T-helper 2 cell (primary cell): Measurements from ENCODE around the gene UBE2E1.
"Not testable (repeated sequence)": the region's sequence is repeated elsewhere in the genome, so short reads cannot be mapped to it uniquely, and the experiment has no call there.

ENCODE experiments used
- DNase-seq, 5 experiments: peaks; one replicate each; pipeline versions ENCODE4 v3.0.0 to v3.0.0-alpha.2; 2012 to 2022

UBE2E1 gene

GRCh38 chr3:23859012-23859743, 53.4 kb downstream of the UBE2E1 start:
- DNase-seq, result no peak

DNA sequence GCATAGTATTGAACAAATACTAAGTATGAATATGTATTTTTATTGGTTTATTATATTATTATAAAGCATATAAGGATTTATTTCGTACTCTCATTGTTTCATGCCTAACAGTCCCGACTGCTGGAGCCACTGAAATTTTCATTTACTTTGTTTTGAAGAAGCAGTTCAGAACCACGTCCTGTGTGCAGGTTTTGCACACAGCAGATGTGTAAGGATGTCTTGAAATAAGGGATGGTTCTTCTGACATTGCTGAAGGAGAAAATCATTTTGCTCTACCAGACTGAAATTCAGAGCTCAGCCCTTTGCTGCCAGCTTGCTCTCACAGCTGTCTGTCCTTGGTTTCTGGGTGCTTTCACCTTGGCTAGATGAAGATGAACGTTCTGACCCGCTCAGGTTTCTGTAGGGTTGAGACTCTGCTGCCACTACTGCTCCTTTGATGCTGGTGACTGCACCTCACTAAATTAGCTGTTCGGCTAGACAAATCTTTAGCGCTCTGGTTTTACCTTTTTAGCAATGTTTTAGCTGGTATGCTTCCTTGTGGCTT, 54.2 kb downstream of the UBE2E1 start:
- peak in 1 of 5 experiments; percentile 26 for DNase-seq

DNA sequence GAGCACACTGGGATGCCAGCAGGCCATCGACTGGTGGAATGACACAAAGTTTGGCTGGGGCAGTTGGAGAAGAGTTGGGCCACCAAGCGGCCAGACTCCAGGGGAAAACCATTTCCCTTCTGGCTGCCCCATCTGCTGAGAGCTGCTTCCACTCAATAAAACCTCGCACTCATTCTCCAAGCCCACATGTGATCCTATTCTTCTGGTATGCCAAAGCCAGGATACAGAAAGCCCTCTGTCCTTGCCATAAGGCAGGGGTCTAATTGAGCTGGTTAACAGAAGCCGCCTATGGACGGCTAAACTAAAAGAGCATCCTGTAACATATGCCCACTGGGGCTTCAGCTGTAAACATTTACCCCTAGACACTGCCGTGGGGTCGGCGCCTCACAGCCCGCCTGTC, 55.9 kb downstream of the UBE2E1 start:
- DNase-seq, result no peak

GRCh38 chr3:23863060-23863459, 57.3 kb downstream of the UBE2E1 start:
- no peak for DNase-seq

DNA sequence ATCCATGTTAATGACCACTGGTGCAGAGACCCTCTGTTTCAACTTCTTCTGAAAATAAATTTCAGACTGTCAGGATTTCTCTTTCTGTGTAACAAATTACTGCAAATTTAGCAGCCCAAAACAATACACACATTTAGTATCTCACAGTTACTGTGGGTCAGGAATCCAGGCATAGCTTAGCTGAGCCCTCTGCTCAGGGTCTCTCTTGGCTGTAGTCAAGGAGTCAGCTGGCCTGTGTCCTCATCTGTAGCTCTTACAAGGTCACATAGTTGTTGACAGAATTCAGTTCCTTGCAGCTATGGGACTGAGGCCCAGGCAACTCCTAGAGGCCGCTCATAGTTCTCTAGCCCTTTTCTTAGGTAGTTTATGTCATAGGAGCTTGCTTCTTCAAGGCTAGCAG, 59.2 kb downstream of the UBE2E1 start:
- DNase-seq, result no peak

- DNase-seq, result no peak
Observed at GRCh38 chr3:23865595-23866396, 60.0 kb downstream of the UBE2E1 start.

DNA sequence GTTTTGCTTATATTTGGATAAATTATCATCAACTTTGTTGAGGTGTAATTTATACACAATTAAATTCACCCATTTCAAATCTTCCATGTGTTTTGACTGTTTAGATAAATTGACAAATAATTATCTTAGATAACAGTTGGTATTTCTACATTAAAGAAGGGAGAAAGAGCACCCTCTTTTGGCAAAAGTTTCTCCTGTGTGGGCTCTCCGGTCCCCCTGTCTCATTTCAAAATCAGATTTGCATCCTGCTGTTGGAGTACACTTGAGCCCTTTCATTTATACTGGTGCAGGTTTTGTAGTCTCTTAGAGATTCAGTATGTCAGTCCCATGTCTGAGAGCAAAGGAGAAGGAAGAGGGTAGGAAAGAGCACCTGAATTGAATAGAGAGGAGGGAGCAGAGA, 61.6 kb downstream of the UBE2E1 start:
- DNase-seq, result no peak

- no peak for DNase-seq
Observed at GRCh38 chr3:23867838-23868237, 62.1 kb downstream of the UBE2E1 start.

DNA sequence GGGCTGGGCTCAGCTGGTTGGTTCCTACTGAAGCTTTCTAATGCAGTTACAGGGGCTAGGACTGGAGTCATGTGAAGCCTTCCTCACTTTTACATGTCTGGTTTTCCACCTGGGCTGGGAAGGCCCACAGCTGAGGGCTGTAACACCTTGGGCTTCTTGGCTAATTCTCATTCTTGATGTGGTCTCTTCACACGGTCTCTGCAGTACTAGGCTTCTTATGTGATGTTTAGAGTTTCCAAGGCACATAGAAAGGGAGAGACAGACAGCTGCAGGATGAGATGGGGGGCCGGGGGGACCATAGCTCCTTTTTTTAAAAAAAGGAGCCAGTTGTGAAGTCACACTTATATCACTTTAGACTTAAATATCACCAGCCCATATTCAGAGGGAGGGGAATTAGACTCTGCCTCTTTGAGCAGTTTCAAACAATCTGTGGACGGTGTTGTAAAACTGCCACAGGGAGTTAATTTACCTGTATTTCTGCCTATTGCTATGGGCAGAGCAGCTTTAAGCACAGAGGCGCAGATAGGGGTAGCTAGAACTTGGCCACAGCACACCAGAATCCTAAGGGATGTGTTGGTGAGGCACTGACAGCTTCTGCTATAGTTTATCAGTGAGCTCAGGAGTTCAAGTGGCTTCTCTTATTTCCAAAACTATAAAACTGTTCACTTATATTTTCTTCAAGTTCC, 64.4 kb downstream of the UBE2E1 start:
- DNase-seq, result no peak

DNA sequence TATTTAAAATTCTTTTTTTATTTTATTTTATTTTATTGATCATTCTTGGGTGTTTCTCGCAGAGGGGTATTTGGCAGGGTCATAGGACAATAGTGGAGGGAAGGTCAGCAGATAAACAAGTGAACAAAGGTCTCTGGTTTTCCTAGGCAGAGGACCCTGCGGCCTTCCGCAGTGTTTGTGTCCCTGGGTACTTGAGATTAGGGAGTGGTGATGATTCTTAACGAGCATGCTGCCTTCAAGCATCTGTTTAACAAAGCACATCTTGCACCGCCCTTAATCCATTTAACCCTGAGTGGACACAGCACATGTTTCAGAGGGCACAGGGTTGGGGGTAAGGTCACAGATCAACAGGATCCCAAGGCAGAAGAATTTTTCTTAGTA, 64.9 kb downstream of the UBE2E1 start:
- DNase-seq, result not testable (repeated sequence)

- not testable (repeated sequence) for DNase-seq
Observed at GRCh38 chr3:23871361-23871760, 65.6 kb downstream of the UBE2E1 start.

DNA sequence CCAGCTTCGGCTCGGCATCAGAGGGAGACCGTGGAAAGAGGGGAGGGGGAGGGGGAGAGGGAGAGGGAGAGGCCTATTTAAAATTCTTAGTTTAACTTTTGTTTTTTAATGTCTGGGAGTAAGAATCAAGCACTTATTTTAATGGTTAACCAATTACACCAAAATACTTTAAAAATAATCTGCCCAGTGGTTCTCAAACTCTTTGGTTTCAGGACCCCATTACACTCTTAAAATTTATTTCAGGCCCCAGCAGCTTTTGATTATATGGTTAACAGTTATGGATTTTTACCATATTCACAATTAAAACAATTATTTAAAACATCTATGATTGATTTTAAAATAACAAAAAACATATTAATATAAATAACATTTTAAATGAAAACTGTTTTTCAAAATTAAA, 66.6 kb downstream of the UBE2E1 start:
- DNase-seq, result no peak

DNA sequence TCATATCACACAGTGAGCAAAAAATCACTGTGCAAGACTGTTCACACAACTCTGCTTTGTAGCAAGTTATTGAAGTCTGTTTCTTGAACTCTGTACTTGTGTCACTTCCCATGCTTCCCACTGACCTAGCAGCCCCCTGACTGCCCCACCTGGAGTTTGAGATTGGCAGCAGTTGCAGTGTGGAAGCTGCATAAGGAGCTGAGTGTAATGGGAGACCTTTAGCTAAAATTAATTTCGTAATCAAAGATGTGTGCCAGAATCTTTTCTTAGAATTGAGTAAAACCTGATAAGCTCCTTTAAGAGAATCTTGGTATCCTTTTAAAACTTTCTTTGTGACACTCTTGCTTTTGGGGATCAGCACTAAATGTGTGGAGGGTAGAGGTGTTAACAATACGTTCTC, 68.2 kb downstream of the UBE2E1 start:
- DNase-seq, result no peak

DNA sequence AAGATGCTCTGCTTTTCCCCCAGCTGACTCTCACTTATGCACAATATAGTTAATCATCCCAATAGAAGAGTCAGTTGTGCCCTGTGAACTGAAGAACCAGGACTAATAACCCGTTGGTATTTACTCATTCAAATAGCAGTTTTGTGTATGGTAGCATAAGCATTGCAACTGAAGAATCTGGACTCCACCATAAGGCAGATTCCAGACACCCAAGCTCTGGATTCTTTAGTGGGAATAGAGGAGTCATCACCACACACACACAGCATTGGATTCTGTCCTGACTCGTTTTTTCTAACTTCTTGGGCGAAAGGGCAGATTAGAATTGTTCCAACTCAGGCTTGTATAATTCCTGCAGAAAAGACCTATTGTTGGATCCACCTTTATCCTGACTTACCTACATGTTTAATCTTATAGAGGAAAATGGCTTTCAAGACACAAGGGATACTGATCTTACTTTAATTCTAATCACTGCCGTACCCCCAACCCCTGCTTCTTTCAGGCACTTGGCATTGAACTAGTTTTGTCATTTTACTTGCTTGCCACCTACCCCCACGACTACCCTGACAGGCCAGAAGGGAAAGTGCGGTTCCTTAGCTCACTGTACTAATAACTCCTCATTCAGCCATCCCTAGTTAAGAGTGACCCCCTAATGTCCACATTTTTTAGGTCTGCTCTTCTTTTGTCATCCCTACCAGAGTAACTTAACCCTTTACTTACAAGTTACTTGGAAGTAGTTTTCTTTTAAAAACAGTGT, 68.8 kb downstream of the UBE2E1 start:
- no peak for DNase-seq

DNA sequence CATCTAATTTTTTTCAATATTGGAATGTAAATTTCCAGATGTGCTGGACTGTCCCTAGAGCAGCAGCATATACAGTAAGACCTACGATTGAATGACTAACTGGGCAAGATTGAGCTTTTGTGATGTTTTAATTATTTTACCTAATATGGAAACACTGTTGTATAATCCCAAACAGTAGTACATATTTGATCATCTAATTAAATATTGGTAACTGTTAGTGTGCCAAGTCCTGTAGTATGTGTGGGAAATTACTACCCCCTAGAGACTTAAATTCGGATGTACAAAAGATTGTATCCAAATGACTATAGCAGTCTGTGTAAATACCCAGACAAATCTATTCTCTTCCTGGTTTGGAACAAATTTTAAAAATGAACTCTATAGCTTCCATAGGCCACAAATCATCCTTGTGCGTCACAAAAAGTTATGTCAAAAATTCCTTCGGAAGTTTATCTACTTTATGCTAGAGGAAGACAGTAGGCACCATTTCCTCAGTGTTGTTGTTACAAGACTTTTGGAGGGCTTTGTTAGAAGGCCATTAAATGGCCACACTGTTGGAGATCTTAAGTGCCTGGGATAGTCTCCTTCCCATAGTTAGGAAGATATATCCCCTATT, 69.5 kb downstream of the UBE2E1 start:
- no peak for DNase-seq

DNA sequence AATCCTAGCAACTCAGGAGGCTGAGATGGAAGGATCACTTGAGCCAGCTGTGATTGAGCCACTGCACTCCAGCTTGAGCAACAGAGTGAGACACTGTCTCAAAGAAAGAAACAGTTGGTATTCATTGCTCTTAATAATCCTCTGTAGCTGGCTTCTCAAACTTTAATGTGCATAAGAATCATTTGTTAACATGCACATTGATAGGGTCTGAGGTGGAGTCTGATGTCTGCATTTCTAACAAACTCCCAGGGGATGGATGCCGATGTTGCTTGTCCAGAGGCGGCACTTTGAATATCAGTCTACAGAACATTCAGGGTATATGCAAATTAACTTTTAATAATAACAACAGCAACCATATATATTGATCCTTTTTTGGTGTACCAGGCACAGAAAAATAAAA, 71.2 kb downstream of the UBE2E1 start:
- no peak for DNase-seq

- no peak for DNase-seq
Observed at GRCh38 chr3:23877329-23877980, 71.7 kb downstream of the UBE2E1 start.

DNA sequence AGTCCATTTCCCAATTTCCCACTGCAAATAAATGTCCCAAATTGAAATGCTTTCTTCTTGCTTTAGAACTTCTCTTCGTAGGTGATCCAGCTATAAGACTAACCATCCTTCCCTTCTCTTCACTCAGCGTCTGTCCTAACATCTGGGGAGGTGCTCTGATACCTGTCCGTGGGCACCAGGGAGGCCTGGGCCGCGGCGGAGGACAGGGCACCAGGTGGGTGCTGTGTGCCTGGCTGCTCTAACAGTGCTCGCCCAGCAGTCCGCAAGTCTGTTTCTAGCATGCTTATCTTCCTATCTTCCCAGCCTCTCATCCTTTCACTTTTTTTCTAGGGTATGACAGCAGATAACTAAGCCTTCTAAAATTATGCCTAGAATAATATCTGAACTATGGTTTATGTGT, 73.7 kb downstream of the UBE2E1 start:
- DNase-seq, result no peak

DNA sequence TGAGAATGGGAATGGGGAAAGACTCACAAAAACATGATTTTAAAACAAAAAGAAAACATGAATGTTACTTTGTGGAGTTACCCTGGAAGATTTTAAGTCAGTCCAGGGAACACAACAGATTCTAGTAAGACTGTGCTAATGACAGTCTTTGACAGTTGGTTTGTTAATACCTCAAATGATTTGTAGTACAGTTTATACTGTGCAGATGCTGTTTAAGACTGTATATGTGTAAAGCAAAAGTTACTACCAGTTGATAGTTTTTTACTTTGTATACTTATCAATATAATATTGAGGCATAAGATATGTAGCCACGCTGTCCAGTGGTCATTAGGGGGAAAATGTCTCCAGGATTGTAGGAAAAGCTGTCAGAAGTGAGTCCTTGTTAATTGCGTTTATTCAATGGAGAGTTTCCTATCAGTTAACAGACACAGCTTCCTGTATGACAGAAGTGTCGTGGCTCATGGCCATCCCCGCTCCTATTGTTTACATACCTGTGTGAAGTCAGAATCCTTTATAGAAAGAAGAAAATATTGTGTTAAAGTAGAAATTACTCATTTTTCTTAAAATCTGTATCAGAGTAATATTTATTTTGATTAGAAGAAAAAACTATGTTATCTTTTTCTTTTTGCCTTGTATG, 75.1 kb downstream of the UBE2E1 start:
- no peak for DNase-seq

- DNase-seq, result not testable (repeated sequence)
Observed at GRCh38 chr3:23881993-23882392, 76.2 kb downstream of the UBE2E1 start.

DNA sequence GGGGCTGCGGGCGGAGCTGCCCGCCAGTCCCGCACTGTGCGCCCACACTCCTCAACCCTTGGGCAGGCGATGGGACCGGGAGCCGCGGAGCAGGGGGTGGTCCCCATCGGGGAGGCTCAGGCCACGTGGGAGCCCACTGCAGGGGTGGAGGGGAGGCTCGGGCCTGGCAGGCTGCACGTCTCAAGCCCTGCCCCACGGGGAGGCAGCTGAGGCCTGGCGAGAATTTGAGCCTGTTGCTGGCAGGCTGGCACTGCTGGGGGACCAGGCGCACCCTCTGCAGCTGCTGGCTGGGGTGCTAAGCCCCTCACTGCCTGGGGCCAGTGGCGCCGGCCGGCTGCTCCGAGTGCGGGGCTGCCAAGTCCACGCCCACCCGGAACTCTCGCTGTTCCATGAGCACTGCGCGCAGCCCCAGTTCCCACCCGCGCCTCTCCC, 76.7 kb downstream of the UBE2E1 start:
- DNase-seq, result no peak
